ENCODE data around the gene HERPUD2.

HERPUD2 gene

GRCh38 chr7:35727571-35727970 is 32.6 kb upstream of the HERPUD2 start:
- H3K9ac ChIP-seq = no peak overlapping the region
- no peaks in the 10 kb centered on the region for H3K79me2 ChIP-seq
- H3K27ac ChIP-seq = no peak overlapping the region

GRCh38 chr7:35726654-35727053 is 31.7 kb upstream of the HERPUD2 start:
- H3K9me3 ChIP-seq (ENCODE audit: control insufficient read depth, low read length) = no peaks in the 10 kb centered on the region
- no peak overlapping the region for H3K4me3 ChIP-seq (ENCODE audit: low read depth, low read length)
- no peak overlapping the region for H3K4me2 ChIP-seq (ENCODE audit: low read length)
- H3K9ac ChIP-seq = no peak overlapping the region
- no peaks in the 10 kb centered on the region for H3K79me2 ChIP-seq
- TF ChIP-seq CTCF (IDR thresholded peaks at IDR 0.05) = no peak
- no peak overlapping the region for H3K27ac ChIP-seq
- H3K36me3 ChIP-seq (ENCODE audit: control insufficient read depth, insufficient read depth, low read length) = no peaks in the 10 kb centered on the region
- no peaks in the 10 kb centered on the region for H3K27me3 ChIP-seq (ENCODE audit: control insufficient read depth, insufficient read depth, low read length)
- H3K4me1 ChIP-seq = no peaks in the 10 kb centered on the region
- no peak overlapping the region for H2AFZ ChIP-seq

More at GRCh38 chr7:35727571-35727970, 32.6 kb upstream of the HERPUD2 start:
- H2AFZ ChIP-seq = no peak overlapping the region
- no peaks in the 10 kb centered on the region for H3K9me3 ChIP-seq (ENCODE audit: control insufficient read depth, low read length)
- H3K27me3 ChIP-seq (ENCODE audit: control insufficient read depth, insufficient read depth, low read length) = no peaks in the 10 kb centered on the region
- no peak for TF ChIP-seq CTCF (IDR thresholded peaks at IDR 0.05)
- H3K4me2 ChIP-seq (ENCODE audit: low read length) = no peak overlapping the region
- no peaks in the 10 kb centered on the region for H3K36me3 ChIP-seq (ENCODE audit: control insufficient read depth, insufficient read depth, low read length)
- no peaks in the 10 kb centered on the region for H3K4me1 ChIP-seq
- H3K4me3 ChIP-seq (ENCODE audit: low read depth, low read length) = no peak overlapping the region

- H3K9ac ChIP-seq = no peak overlapping the region
- no peaks in the 10 kb centered on the region for H3K9me3 ChIP-seq (ENCODE audit: control insufficient read depth, low read length)
- TF ChIP-seq CTCF (IDR thresholded peaks at IDR 0.05) = no peak
- H3K4me3 ChIP-seq (ENCODE audit: low read depth, low read length) = no peak overlapping the region
- H3K79me2 ChIP-seq = no peaks in the 10 kb centered on the region
- H2AFZ ChIP-seq = no peak overlapping the region
- H3K27ac ChIP-seq = no peak overlapping the region
- no peaks in the 10 kb centered on the region for H3K4me1 ChIP-seq
- no peak overlapping the region for H3K4me2 ChIP-seq (ENCODE audit: low read length)
- no peaks in the 10 kb centered on the region for H3K27me3 ChIP-seq (ENCODE audit: control insufficient read depth, insufficient read depth, low read length)
- no peaks in the 10 kb centered on the region for H3K36me3 ChIP-seq (ENCODE audit: control insufficient read depth, insufficient read depth, low read length)
Measured at GRCh38 chr7:35725280-35725680, 30.3 kb upstream of the HERPUD2 start.

GRCh38 chr7:35723011-35723410 is 28.1 kb upstream of the HERPUD2 start:
- no peak overlapping the region for H3K9ac ChIP-seq
- no peaks in the 10 kb centered on the region for H3K9me3 ChIP-seq (ENCODE audit: control insufficient read depth, low read length)
- no peaks in the 10 kb centered on the region for H3K79me2 ChIP-seq
- no peak overlapping the region for H3K4me2 ChIP-seq (ENCODE audit: low read length)
- H2AFZ ChIP-seq = no peak overlapping the region
- no peaks in the 10 kb centered on the region for H3K27me3 ChIP-seq (ENCODE audit: control insufficient read depth, insufficient read depth, low read length)
- no peak for TF ChIP-seq CTCF (IDR thresholded peaks at IDR 0.05)
- no peaks in the 10 kb centered on the region for H3K36me3 ChIP-seq (ENCODE audit: control insufficient read depth, insufficient read depth, low read length)
- no peak overlapping the region for H3K27ac ChIP-seq
- no peaks in the 10 kb centered on the region for H3K4me1 ChIP-seq
- no peak overlapping the region for H3K4me3 ChIP-seq (ENCODE audit: low read depth, low read length)

- Histone ChIP-seq H3K4me1 (no peaks in the 10 kb centered on the region), H3K9ac (no peak overlapping the region), H3K4me3 (ENCODE audit: low read depth, low read length) (no peak overlapping the region), H3K9me3 (ENCODE audit: control insufficient read depth, low read length) (no peaks in the 10 kb centered on the region), H3K27me3 (ENCODE audit: control insufficient read depth, insufficient read depth, low read length) (no peaks in the 10 kb centered on the region), H3K79me2 (no peaks in the 10 kb centered on the region), H3K4me2 (ENCODE audit: low read length) (no peak overlapping the region), H2AFZ (no peak overlapping the region), H3K27ac (no peak overlapping the region), H3K36me3 (ENCODE audit: control insufficient read depth, insufficient read depth, low read length) (no peaks in the 10 kb centered on the region)
- TF ChIP-seq CTCF (IDR thresholded peaks at IDR 0.05) = no peak
Measured at GRCh38 chr7:35722054-35722849, 27.3 kb upstream of the HERPUD2 start.
